Measurements from ENCODE around the gene SORBS2. TPM values are rescaled to one million over a fixed set of nuclear protein-coding genes. Genes with fewer than 3 reads are reported as not detected.

Gene SORBS2
- total RNA-seq, 4 donors from 2014 or later = 17.4 to 40.8 (median 21.9) TPM

DNA sequence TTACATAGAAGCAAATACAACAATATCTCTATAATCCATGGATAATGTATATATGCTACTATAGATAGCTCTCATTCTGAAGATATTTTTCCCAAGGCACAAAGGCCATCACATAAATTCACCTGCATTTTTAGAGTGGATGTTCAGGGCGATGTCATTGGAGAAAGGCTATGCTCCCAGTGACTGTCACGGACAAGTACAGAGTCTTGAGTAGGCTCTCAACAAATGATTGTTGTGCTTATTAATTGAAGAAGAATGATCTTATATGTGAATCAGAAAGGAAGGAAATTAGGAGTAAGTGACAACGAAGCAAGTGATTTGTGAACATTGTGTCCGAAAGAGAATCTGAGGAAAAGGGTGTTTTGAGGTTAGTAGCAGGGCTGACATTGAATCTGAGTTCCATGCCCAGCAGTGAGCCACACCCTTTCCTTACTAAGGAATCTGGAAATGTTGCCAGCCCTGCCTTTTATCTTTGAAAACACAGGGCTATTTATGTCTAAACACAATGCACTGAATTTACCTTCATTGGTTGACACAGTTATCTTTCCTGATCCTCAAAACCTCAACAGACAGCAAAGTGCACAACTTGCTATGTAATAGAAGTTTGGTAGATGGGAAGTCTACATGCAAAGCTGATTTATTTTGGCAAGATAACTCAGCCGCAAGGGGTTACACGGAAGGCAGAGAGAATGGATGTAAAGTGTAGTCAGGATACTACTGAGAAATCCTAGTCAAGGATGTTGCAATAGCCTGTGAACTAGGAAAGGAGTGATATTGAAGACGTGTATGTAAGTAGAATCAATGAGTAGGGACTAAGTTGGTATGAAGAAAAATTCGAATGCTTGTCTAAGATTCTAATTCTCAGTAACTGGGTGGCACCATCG is 50.4 kb downstream of the SORBS2 start:
- 53% methylated on average over 9 of the region's 9 CpGs for WGBS
- no peak for DNase-seq (ENCODE audit: low spot score in 2 of 2)
- no peaks in the 10 kb centered on the region for H3K9me3 ChIP-seq

GRCh38 chr4:185758807-185759206 is 53.2 kb downstream of the SORBS2 start:
- no peak overlapping the region for H3K27ac ChIP-seq
- TF ChIP-seq POLR2AphosphoS5 (IDR thresholded peaks at IDR 0.05) = no peak
- no peak for TF ChIP-seq POLR2A (IDR thresholded peaks at IDR 0.05)
- TF ChIP-seq, protein P1, sequence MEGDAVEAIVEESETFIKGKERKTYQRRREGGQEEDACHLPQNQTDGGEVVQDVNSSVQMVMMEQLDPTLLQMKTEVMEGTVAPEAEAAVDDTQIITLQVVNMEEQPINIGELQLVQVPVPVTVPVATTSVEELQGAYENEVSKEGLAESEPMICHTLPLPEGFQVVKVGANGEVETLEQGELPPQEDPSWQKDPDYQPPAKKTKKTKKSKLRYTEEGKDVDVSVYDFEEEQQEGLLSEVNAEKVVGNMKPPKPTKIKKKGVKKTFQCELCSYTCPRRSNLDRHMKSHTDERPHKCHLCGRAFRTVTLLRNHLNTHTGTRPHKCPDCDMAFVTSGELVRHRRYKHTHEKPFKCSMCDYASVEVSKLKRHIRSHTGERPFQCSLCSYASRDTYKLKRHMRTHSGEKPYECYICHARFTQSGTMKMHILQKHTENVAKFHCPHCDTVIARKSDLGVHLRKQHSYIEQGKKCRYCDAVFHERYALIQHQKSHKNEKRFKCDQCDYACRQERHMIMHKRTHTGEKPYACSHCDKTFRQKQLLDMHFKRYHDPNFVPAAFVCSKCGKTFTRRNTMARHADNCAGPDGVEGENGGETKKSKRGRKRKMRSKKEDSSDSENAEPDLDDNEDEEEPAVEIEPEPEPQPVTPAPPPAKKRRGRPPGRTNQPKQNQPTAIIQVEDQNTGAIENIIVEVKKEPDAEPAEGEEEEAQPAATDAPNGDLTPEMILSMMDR (IDR thresholded peaks at IDR 0.05) = no peak
- no peak for TF ChIP-seq EP300 (IDR thresholded peaks at IDR 0.05)
- no peaks in the 10 kb centered on the region for H3K36me3 ChIP-seq
- no peak overlapping the region for H3K4me3 ChIP-seq
- 88% methylated on average over 2 of the region's 2 CpGs for WGBS
- DNase-seq (ENCODE audit: low spot score in 2 of 2) = no peak
- no peaks in the 10 kb centered on the region for H3K9me3 ChIP-seq
- no peaks in the 10 kb centered on the region for H3K27me3 ChIP-seq
- peaks cover 4% of the 10 kb centered on the region for H3K4me1 ChIP-seq

More for the DNA sequence above, 50.4 kb downstream of the SORBS2 start:
- H3K27me3 ChIP-seq = no peaks in the 10 kb centered on the region
- no peaks in the 10 kb centered on the region for H3K36me3 ChIP-seq
- H3K4me1 ChIP-seq = peaks cover 4% of the 10 kb centered on the region
- peak overlapping the region; percentile 27 for H3K27ac ChIP-seq
- H3K4me3 ChIP-seq = no peak overlapping the region
- TF ChIP-seq EP300 (IDR thresholded peaks at IDR 0.05) = no peak
- no peak for TF ChIP-seq POLR2A (IDR thresholded peaks at IDR 0.05)
- no peak for TF ChIP-seq POLR2AphosphoS5 (IDR thresholded peaks at IDR 0.05)
- TF ChIP-seq, protein P1 (IDR thresholded peaks at IDR 0.05) = no peak

- H3K27me3 ChIP-seq = no peaks in the 10 kb centered on the region
- H3K36me3 ChIP-seq = no peaks in the 10 kb centered on the region
- H3K9me3 ChIP-seq = no peaks in the 10 kb centered on the region
- no peak overlapping the region for H3K4me3 ChIP-seq
- DNase-seq (ENCODE audit: low spot score in 2 of 2) = no peak
- no peak for TF ChIP-seq POLR2AphosphoS5 (IDR thresholded peaks at IDR 0.05)
- no peak overlapping the region for H3K27ac ChIP-seq
- H3K4me1 ChIP-seq = no peaks in the 10 kb centered on the region
Observed at GRCh38 chr4:185755451-185755850, 56.5 kb downstream of the SORBS2 start.

DNA sequence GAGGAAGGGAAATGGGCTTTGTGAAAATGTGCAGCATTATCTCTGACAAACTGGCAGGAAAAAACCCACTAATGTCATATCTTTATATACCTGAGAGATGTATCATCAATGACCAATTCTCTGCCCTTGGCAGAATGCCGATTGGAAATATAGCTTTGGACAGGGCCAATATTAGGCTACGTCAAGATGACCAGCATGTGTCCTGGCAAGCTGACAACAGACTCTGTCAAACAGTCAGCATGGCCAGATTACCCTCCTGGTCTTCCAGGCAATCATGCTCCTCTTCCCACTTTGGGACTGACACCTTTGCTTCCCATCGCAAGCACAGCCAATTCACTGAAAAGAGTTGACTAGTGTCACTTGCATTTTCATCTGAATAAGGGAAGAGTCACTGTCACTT is 57.0 kb downstream of the SORBS2 start:
- no peak for DNase-seq (ENCODE audit: low spot score in 2 of 2)
- TF ChIP-seq, protein P1 (IDR thresholded peaks at IDR 0.05) = no peak
- TF ChIP-seq EP300 (IDR thresholded peaks at IDR 0.05) = no peak
- no peak for TF ChIP-seq POLR2AphosphoS5 (IDR thresholded peaks at IDR 0.05)
- no peak for TF ChIP-seq POLR2A (IDR thresholded peaks at IDR 0.05)
- WGBS = 82% methylated on average over 3 of the region's 3 CpGs
- Histone ChIP-seq H3K9me3 (no peaks in the 10 kb centered on the region), H3K4me1 (no peaks in the 10 kb centered on the region), H3K27me3 (no peaks in the 10 kb centered on the region), H3K36me3 (no peaks in the 10 kb centered on the region), H3K27ac (no peak overlapping the region), H3K4me3 (no peak overlapping the region)

DNA sequence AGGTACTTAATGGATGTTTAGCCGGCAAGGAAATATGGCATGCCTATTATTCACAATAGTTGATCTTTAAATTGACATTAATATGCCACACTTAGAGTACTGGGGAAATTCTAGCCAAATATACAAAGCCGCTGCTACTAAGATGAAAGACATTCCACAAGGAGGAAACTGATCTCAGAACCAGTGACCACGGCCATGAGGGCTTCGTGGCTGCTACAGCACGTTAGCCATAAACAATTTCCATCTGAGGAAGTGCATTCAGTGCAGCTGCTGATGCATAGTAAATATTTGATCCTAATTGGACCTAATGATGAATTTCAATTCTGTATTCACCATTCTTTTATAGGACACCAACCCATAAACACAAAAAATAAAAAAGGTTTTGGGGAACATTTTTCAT is 59.1 kb downstream of the SORBS2 start:
- no peak for DNase-seq (ENCODE audit: low spot score in 2 of 2)
- 81% methylated on average over 5 of the region's 5 CpGs for WGBS
- Histone ChIP-seq H3K9me3 (no peaks in the 10 kb centered on the region), H3K36me3 (no peaks in the 10 kb centered on the region), H3K4me1 (no peaks in the 10 kb centered on the region), H3K27me3 (no peaks in the 10 kb centered on the region), H3K4me3 (no peak overlapping the region), H3K27ac (no peak overlapping the region)
- TF ChIP-seq POLR2A (IDR thresholded peaks at IDR 0.05) (no peak), POLR2AphosphoS5 (IDR thresholded peaks at IDR 0.05) (no peak), EP300 (IDR thresholded peaks at IDR 0.05) (no peak)
- TF ChIP-seq, protein P1 (IDR thresholded peaks at IDR 0.05) = no peak

Data from suprapubic skin (tissue), 4 donors.